Suppressor macrophage treated with lipopolysaccharide for 4 hours (primary cell): ENCODE results near the gene CDH5.
A peak's percentile ranks its signal among the peaks of the same experiment; 100 is the strongest.

Experiments used
- DNase-seq: peaks from one replicate; pipeline ENCODE4 v3.0.0-alpha.2; 2020

The CDH5 gene

GRCh38 chr16:66354034-66354909, 12.2 kb upstream of the CDH5 start:
- DNase-seq = peak; percentile 92

- DNase-seq = no peak
Measured at GRCh38 chr16:66355526-66355925, 11.0 kb upstream of the CDH5 start.

- peak; percentile 81 for DNase-seq
Measured at GRCh38 chr16:66357523-66357928, 9.0 kb upstream of the CDH5 start.

DNA sequence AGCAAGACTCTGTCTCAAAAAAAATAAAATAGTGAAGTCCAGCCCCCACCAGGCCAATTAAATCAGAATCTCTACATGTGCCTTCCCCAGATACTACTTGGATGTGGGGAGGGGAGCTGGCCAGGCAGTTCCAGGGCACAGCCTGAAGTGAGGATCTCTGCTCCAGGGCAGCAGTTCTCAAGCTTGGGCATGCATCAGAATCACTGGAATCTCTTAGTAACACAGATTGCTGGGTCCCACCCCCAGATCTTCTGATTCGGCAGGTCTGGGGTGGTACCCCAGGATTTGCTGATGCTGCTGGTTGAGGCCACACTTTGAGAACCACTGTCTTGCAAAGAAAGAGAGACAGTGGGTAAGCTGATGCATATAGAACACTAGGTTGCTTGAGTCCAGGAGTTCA, 8.3 kb upstream of the CDH5 start:
- no peak for DNase-seq

DNA sequence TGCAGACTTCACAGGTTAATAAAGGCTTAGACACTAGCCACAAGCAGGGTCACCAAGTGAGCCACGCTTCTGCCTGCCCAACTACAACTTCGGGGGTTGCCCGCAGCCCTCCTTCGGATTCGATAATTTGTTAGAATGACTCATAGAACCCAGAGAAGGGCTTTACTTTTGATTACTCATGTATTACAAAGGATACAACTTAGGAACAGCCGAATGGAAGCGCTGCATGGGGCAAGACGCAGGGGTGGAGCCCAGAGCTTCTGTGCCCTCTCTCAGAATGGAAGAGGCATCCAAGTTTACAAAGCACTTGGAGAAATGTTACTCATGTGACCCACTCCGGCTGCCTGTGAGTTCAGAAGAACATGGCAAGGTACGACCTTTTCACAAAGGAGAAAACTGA, 7.5 kb upstream of the CDH5 start:
- no peak for DNase-seq

DNA sequence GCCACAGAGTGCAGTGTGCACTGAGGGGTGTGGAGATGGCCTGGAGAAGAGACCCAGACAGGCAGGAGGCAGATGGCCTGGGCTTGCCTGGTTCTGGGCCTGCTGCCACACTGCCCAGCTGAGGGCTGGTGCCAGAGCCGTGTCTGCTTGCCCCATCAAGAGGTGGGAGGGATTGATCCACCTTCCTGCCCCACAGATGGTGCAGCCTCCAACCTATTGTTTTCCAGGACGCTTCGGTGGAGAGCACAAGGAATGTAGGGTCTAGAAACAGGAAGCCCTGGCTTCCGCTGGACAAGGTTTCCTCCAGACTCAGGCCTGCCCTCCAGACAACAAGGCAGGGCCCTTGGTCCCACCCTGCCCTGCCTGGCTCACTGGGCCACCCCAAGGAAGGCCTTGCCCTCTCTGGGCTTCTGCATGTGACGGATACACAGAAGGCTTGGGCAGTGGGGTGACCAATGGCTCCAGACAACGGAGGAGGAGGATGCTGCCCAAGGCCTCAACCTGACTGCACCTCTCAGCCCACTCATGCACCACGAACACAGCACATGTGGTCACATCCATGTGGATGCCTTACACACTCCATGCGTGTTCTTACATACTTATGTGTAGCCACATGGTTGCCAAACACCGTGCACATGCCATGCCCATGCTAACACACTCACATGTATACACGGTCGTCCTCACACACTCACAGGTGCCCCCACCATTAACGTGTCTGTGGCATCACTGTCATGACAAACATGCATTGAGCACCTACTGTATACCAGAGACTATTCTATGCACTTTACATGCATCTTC, 6.5 kb upstream of the CDH5 start:
- DNase-seq = no peak

DNA sequence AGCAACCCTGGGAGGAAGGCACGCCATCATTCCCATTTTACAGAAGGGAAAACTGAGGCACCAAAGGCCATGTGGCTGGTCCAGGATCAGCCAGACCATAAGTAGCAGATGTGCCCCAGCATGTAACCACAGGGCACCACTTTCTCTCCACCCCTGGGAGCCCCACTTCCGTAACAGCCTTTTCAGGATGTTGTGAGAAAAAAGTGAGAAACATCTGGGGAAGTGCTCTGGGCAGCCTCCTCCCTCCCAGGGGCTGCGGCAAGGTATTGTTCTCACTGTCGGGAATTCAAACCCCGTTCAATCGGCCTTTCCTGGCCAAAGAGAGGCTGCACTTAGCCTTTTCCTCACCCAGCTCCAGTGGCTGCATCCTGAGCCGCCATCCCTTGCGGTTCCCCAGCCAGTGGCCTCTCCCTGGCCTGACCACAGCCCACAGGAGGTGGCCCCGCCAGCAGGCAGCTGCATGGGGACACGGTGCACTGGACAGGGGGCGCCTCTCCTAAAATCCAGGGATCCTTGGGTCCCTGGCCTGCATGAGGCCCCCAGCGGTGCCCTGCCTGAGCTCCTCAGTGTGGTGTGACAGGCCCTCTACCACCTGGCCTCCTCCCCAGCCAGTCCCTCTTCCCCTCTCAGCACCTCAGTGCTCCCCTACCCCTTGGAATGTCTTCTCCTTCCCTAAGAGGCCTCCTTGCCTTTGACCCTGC, 5.7 kb upstream of the CDH5 start:
- no peak for DNase-seq

- no peak for DNase-seq
Measured at GRCh38 chr16:66361604-66362135, 4.8 kb upstream of the CDH5 start.

GRCh38 chr16:66363211-66363777, 3.2 kb upstream of the CDH5 start:
- no peak for DNase-seq

- DNase-seq = no peak
Measured at GRCh38 chr16:66364117-66364958, 2.2 kb upstream of the CDH5 start.

GRCh38 chr16:66364959-66365306, 1.6 kb upstream of the CDH5 start:
- DNase-seq = no peak

DNA sequence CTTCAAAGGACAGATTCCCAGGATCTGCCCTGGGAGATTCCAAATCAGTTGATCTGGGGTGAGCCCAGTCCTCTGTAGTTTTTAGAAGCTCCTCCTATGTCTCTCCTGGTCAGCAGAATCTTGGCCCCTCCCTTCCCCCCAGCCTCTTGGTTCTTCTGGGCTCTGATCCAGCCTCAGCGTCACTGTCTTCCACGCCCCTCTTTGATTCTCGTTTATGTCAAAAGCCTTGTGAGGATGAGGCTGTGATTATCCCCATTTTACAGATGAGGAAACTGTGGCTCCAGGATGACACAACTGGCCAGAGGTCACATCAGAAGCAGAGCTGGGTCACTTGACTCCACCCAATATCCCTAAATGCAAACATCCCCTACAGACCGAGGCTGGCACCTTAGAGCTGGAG, 840 bp upstream of the CDH5 start:
- peak; percentile 76 for DNase-seq

GRCh38 chr16:66367968-66368891, 1.7 kb downstream of the CDH5 start:
- peak; percentile 32 for DNase-seq

- DNase-seq = peak; percentile 84
Measured at GRCh38 chr16:66369055-66369592, 2.6 kb downstream of the CDH5 start.

DNA sequence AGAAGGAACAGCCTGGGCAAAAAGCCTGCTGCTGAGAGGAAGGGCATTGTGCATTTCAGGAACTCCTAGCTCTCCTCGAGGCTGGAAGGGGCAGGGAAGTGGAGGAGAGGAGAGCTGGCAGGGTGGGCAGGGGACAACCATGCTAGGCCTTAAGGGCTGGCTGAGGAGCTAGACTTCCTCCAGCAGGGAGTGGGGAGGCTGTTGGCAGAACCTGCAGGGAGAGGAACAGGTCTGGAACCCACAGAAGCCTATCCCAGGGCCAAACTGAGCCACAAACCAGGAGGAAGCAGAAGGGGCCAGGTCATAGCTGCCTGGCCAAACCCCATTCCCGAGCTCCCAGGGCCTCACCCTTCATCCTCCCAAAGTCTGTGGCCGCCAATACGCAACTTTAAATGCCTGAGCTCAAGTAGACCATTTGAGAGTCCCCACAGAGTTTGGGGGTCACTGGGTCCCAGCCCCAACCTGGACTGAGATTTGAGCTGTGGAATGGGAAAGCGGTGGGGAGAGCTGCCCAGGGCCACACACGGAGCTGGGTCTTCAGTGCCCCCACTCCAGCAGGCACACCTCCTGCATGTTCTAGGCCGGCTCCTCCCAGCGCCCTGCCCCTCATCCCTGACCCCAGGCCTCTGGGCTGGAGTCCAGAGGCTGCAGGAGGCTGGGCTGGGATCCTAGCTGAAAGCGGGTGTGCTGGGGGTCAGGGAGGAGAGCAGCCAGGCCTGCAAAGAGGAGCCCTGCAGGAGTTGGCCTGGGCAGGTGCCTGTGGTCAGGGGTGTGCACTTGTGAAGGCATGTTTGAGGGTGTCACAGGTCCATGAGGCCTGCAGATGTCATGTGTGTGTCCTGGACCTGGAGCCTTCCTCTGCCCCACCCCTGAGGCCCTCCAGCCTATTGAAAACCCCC, 4.5 kb downstream of the CDH5 start:
- DNase-seq = no peak

GRCh38 chr16:66372078-66372897, 5.8 kb downstream of the CDH5 start:
- DNase-seq = no peak

DNA sequence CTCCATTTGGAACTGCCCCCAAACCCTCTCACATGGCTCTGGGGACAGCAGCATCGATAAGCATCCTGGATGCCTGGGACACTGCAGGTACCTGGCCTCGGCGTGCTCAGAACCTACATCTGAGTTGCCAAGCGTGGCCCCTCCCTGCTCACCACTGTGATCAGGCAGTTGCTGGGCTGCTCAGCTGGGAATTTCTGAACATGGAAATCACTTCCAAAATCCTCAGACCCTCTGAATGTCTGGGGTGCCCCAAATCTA, 6.3 kb downstream of the CDH5 start:
- no peak for DNase-seq

DNA sequence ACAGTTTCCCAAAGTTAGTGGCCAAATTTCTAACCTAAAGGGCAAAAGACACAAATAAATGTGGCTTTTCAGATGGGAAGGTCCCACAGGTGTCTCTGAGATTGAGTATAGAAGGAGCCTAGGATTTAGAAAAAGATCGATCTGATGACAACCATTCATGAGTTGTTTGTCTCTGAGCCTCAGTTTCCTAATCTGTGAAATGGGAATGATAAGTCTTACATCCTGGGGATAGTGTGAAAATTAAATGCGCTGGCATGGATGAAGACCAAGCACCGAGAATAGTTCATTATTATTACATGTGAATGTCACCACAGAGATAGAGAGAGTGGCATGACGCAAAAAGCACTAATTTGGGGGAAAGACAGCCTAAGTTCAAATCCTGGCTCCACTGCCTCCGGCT, 7.2 kb downstream of the CDH5 start:
- DNase-seq = no peak

GRCh38 chr16:66374176-66374575, 7.7 kb downstream of the CDH5 start:
- no peak for DNase-seq
